Suprapubic skin (tissue), 4 donors: Measurements from ENCODE around the gene MAPKAPK3. TPM values are rescaled to one million over a fixed set of nuclear protein-coding genes. Genes with fewer than 3 reads are reported as not detected.

Experiments
- DNase-seq, 2 donors: peaks; one replicate each; pipeline ENCODE4 v3.0.0-alpha.2; 2019; ENCODE audit warnings: low spot score in 2 of 2
- H3K27ac ChIP-seq: fragments of 200-600 bp; sonication (generic); one replicate; pipeline ENCODE4 v1.5.1; 2019
- H3K27me3 ChIP-seq: fragments of 200-600 bp; sonication (generic); one replicate; pipeline ENCODE4 v1.5.1; 2019
- H3K36me3 ChIP-seq: fragments of 200-600 bp; sonication (generic); one replicate; pipeline ENCODE4 v1.5.1; 2019
- H3K4me1 ChIP-seq: fragments of 200-600 bp; sonication (generic); one replicate; pipeline ENCODE4 v1.5.1; 2019
- H3K4me3 ChIP-seq: fragments of 200-600 bp; sonication (generic); one replicate; pipeline ENCODE4 v1.5.1; 2019; ENCODE audit warnings: mild to moderate bottlenecking
- H3K9me3 ChIP-seq: fragments of 200-600 bp; sonication (generic); one replicate; pipeline ENCODE4 v1.5.1; 2019
- EP300 ChIP-seq: sonication (generic); formaldehyde crosslinking; IDR thresholded peaks from one replicate; pipeline ENCODE4 v1.6.1; 2017; ENCODE audit warnings: antibody characterized with exemption
- POLR2A ChIP-seq, 2 donors: fragments of 450-650 bp; IDR thresholded peaks; one replicate each; pipeline ENCODE4 v1.6.1; 2017; ENCODE audit warnings: antibody characterized with exemption in 2 of 2, mild to moderate bottlenecking in 2 of 2, moderate library complexity in 2 of 2
- POLR2AphosphoS5 ChIP-seq, 3 donors: sonication (generic); formaldehyde crosslinking; IDR thresholded peaks; one replicate each; pipeline ENCODE4 v1.6.1; 2017; ENCODE audit warnings: antibody characterized with exemption in 3 of 3
- WGBS: methylation state at CpG from one replicate; pipeline ENCODE4 v1.1.5; 2018; 5-methylcytosine and 5-hydroxymethylcytosine counted together
- total RNA-seq, 4 donors: library from RNA; depleted of rRNA; stranded (reverse); fragments of >200 nt; gene quantifications; one replicate each; pipeline ENCODE4 v1.1.0, GENCODE V29; 2016
- TF ChIP-seq, protein P1 (sequence below), 2 donors: fragments of 200-600 bp in 1 of 2; fragments of 450-650 bp in 1 of 2; sonication (generic) in 1 of 2; IDR thresholded peaks; one replicate each; pipeline ENCODE4 v1.5.1; 2016 to 2019; ENCODE audit warnings: antibody characterized with exemption in 2 of 2, mild to moderate bottlenecking in 1 of 2, moderate library complexity in 1 of 2

Gene MAPKAPK3
- total RNA-seq, 4 donors from 2014 or later: 71.5 to 120 (median 99.4) TPM

DNA sequence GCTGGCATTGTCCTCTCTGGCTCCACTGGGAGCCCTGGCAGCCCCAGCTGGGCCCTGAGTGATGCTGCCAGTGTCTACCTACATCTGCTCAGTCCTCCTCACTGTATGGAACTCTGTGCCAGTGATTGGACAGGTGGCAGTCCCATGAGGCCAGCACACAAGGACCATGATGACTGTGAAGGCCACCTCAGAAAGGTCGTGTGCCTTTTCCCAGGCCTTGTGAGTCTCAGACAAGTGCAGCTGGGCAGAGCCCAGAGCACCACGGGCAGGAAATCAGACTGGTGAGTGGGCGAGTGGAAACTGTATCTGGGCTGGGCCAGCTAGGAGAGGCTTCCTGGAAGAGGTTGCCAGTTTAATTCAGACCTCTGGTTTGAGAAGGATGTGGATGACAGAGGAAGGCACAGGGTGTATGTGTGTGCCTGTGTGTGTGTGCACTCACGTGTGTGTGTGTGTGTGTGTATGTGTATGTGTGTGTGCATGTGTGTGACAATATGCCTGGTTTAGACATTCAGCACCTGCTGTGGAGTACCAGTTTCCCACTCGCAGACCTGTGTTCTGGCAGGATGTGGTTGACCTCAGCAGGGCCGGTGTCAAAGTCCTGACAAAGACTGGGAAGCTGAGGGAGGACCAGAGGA is 7.0 kb downstream of the MAPKAPK3 start:
- H3K36me3 ChIP-seq: no peaks in the 10 kb centered on the region
- TF ChIP-seq, protein P1, sequence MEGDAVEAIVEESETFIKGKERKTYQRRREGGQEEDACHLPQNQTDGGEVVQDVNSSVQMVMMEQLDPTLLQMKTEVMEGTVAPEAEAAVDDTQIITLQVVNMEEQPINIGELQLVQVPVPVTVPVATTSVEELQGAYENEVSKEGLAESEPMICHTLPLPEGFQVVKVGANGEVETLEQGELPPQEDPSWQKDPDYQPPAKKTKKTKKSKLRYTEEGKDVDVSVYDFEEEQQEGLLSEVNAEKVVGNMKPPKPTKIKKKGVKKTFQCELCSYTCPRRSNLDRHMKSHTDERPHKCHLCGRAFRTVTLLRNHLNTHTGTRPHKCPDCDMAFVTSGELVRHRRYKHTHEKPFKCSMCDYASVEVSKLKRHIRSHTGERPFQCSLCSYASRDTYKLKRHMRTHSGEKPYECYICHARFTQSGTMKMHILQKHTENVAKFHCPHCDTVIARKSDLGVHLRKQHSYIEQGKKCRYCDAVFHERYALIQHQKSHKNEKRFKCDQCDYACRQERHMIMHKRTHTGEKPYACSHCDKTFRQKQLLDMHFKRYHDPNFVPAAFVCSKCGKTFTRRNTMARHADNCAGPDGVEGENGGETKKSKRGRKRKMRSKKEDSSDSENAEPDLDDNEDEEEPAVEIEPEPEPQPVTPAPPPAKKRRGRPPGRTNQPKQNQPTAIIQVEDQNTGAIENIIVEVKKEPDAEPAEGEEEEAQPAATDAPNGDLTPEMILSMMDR (IDR thresholded peaks at IDR 0.05): no peak
- TF ChIP-seq EP300: no peak
- TF ChIP-seq POLR2A (IDR thresholded peaks at IDR 0.05): no peak
- TF ChIP-seq POLR2AphosphoS5 (IDR thresholded peaks at IDR 0.05): no peak
- peak overlapping the region; percentile 63 for H3K27ac ChIP-seq
- H3K9me3 ChIP-seq: no peaks in the 10 kb centered on the region
- no peak overlapping the region for H3K4me3 ChIP-seq
- WGBS: 61% methylated on average over 3 of the region's 6 CpGs
- H3K4me1 ChIP-seq: peaks cover 85% of the 10 kb centered on the region
- DNase-seq: no peak
- H3K27me3 ChIP-seq: no peaks in the 10 kb centered on the region

DNA sequence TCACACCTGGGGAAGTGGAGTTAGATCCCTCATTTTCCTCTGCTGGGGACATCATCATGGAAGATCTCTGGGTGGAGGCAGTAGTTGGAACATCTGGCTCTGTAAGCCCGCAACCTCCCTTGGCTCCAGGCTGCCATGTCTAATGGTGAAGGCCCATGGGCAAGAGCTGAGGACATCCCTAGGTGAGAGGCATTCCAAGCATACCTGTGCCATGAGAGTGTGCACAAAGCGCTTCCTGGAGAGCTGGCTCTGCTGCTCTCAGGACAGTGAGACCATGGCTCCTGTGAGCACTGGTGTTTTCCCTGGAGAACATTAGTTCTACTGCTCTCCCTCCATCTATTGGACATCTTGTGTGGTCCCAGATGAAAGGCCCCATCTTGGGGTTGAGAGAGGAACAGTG is 7.7 kb downstream of the MAPKAPK3 start:
- Histone ChIP-seq H3K27me3 (no peaks in the 10 kb centered on the region), H3K27ac (peak overlapping the region; percentile 56), H3K36me3 (no peaks in the 10 kb centered on the region), H3K4me3 (no peak overlapping the region), H3K9me3 (no peaks in the 10 kb centered on the region), H3K4me1 (peaks cover 80% of the 10 kb centered on the region)
- no peak for TF ChIP-seq POLR2AphosphoS5 (IDR thresholded peaks at IDR 0.05)
- TF ChIP-seq POLR2A (IDR thresholded peaks at IDR 0.05): no peak
- TF ChIP-seq, protein P1 (IDR thresholded peaks at IDR 0.05): no peak
- no peak for DNase-seq
- 67% methylated on average over 1 of the region's 2 CpGs for WGBS

DNA sequence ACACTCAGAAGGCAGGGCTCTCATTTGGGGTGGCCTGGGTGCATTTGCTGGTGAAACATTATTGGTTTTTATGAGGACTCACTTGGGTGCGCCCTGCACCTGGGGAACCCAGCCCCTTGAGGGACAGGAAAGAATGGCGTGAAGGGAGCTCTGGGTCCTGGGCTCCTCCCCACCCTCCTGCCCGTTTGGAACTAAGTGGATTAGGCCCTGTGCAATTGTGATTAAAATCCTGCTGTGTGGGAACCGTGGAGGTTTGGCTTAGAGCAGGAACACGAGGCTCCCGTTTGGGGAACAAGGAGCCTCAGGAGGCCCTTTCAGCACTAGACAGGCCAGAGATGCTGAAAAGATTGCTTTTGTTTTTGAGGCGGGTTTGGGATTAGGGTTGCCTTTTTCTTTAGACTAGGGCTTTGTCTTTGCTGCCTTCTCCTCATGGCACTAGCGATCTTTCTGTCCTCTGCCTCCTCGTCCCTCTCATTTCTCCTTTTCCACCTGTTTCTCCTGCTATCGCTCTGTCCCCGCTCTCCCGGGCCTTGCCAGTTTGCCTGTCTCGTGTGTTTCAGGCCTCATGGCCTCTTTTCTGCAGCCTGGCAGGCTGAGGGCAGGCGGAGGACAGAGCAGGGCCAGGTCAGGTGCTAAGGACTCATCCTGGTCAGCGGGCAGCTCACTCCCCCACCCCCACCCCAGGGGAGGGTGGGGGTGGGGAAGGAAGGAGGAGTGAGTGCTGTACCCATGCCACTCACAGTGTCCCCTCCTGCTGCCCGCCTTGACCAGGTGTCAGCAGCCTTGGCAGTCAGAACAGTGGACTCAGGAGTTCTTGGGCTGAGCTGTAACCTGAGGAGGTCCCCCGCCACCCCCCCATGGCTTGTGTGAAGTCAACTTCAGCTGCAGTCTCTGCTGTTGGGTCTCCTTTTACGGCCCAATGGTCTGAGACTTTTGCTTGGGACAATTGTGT is 8.6 kb downstream of the MAPKAPK3 start:
- H3K4me3 ChIP-seq: no peak overlapping the region
- no peak for DNase-seq
- H3K27me3 ChIP-seq: no peaks in the 10 kb centered on the region
- H3K9me3 ChIP-seq: no peaks in the 10 kb centered on the region
- no peaks in the 10 kb centered on the region for H3K36me3 ChIP-seq
- TF ChIP-seq POLR2AphosphoS5 (IDR thresholded peaks at IDR 0.05): no peak
- TF ChIP-seq EP300: no peak
- TF ChIP-seq, protein P1 (IDR thresholded peaks at IDR 0.05): no peak
- no peak for TF ChIP-seq POLR2A (IDR thresholded peaks at IDR 0.05)
- WGBS: 75% methylated on average over 12 of the region's 18 CpGs
- peaks cover 77% of the 10 kb centered on the region for H3K4me1 ChIP-seq
- H3K27ac ChIP-seq: no peak overlapping the region

DNA sequence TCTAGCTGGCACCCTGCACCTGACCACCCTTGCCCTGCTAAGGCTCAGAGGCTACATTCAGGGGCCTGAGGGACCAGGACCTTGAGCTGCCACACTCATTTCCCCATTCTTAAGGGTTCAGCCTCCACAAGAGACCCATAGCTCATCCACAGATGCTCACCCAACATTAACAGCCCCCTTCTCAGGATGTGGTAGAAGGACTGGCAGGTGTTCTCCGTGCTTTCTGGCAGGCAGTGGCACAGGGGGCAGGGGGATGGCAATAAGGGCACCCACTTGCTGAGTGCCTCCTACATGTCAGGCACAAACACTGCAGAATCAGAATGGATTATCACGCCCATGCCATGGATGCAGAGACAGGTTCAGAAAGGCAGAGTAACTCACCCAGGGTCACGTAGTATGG is 9.4 kb downstream of the MAPKAPK3 start:
- H3K4me1 ChIP-seq: peaks cover 85% of the 10 kb centered on the region
- H3K9me3 ChIP-seq: no peaks in the 10 kb centered on the region
- H3K27me3 ChIP-seq: no peaks in the 10 kb centered on the region
- 100% methylated on average over 2 of the region's 3 CpGs for WGBS
- no peaks in the 10 kb centered on the region for H3K36me3 ChIP-seq
- TF ChIP-seq POLR2A (IDR thresholded peaks at IDR 0.05) (no peak), POLR2AphosphoS5 (IDR thresholded peaks at IDR 0.05) (no peak), EP300 (no peak)
- TF ChIP-seq, protein P1 (IDR thresholded peaks at IDR 0.05): no peak
- no peak overlapping the region for H3K4me3 ChIP-seq
- DNase-seq: no peak
- no peak overlapping the region for H3K27ac ChIP-seq

DNA sequence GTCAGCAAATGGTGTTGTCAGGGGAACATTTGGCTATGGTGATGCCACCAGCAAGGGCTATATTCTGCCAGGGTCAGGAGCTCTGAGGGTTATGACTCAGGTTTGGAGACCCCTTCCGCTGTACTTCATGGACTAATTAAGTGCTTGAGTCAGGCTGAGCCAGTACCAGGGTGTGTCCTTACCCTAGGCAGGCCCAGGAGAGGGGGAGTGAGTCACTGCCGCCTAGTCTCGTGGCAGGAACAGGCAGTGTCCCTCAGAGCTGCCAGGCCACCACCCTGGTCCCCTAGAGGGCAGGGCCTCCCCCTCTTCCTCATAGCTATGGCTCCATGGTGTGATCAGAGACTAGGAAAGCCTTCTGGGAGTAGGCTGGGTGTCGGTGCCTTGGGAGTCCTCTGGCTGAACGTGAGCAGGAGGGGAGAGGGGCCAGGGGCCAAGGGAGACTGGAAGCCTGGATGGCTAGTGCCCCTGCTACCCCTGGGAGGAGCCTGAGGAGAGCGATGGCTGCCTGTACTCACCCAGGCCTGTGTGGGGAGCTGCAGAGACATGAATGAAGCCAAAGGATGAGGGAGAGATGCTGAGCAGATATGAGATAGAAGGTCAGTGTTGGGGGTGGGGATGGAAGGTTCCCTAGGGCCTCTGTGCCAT is 10.6 kb downstream of the MAPKAPK3 start:
- TF ChIP-seq, protein P1 (IDR thresholded peaks at IDR 0.05): peak in 1 of 2 donors; percentile 5
- TF ChIP-seq POLR2A (IDR thresholded peaks at IDR 0.05): no peak
- WGBS: 54% methylated on average over 3 of the region's 6 CpGs
- Histone ChIP-seq H3K27ac (peak overlapping the region; percentile 47), H3K36me3 (no peaks in the 10 kb centered on the region), H3K4me3 (no peak overlapping the region), H3K4me1 (peaks cover 81% of the 10 kb centered on the region), H3K9me3 (no peaks in the 10 kb centered on the region), H3K27me3 (no peaks in the 10 kb centered on the region)
- DNase-seq: no peak
